ENCODE results near the gene AJM1.
"Not testable (repeated sequence)": the region's sequence is repeated elsewhere in the genome, so short reads cannot be mapped to it uniquely, and the experiment has no call there.

The AJM1 gene

GRCh38 chr9:136832581-136832980 lies 9.7 kb upstream of the AJM1 start:
- DNase-seq, result no peak

DNA sequence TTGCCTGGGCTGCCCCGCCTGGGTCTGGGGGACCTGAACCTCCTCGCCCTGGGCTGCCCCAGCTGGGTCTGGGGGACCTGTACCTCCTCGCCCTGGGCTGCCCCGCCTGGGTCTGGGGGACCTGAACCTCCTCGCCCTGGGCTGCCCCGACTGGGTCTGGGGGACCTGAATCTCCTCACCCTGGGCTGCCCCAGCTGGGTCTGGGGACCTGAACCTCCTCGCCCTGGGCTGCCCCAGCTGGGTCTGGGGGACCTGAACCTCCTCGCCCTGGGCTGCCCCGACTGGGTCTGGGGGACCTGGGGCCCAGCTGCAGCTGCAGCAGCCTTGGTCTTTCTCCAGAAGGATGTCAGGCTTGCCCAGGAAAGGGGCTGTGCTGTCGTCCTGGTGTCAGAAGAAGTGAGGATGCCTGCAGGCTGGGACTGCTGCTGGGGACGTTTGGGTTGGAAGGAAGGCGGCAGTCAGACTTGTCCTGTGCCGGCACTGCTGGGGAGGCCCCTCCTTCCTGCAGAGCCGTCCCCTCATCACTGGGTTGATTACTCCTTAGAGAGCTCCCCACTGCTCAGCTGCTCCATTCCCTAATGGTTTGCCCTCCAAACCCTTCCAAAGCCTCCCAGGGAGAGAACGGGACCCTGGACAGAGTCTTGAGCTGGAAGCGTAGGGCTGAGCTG lies 8.8 kb upstream of the AJM1 start:
- DNase-seq, result not testable (repeated sequence)

DNA sequence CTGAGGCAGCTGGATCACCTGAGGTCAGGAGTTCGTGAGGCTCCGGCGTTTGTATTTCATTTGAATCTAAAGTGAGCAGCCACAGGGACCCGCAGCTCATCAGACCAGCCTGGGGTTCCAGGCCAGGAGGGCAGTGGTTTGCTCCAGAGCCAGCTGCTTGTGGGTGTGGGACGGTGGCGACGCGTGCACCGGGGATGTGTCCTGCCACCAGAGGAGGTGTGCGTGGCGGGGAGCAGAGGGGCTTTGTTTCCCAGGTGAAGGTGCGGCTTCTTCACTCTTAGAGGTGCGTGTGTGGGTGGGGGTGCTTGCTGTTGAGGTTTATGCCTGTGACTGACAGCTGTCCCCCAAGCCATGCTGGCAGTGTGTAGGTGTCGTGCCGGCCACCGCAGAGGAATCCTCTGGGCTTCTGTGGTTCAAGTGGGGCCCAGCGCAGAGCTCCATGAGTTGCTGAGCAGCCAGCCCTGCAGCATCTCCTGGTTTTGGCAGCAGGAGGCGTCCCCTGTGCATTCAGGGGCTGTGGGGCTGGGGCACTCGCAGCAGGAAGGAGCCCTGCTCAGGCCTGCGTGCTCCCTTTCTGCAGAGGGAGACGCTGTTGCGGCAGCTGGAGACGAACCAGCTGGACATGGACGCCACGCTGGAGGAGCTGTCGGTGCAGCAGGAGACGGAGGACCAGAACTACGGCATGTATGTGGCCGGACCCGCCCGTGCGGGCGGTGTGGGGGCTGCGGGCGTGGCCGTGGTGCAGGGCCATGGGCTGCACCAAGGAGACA lies 6.9 kb upstream of the AJM1 start:
- no peak for DNase-seq

DNA sequence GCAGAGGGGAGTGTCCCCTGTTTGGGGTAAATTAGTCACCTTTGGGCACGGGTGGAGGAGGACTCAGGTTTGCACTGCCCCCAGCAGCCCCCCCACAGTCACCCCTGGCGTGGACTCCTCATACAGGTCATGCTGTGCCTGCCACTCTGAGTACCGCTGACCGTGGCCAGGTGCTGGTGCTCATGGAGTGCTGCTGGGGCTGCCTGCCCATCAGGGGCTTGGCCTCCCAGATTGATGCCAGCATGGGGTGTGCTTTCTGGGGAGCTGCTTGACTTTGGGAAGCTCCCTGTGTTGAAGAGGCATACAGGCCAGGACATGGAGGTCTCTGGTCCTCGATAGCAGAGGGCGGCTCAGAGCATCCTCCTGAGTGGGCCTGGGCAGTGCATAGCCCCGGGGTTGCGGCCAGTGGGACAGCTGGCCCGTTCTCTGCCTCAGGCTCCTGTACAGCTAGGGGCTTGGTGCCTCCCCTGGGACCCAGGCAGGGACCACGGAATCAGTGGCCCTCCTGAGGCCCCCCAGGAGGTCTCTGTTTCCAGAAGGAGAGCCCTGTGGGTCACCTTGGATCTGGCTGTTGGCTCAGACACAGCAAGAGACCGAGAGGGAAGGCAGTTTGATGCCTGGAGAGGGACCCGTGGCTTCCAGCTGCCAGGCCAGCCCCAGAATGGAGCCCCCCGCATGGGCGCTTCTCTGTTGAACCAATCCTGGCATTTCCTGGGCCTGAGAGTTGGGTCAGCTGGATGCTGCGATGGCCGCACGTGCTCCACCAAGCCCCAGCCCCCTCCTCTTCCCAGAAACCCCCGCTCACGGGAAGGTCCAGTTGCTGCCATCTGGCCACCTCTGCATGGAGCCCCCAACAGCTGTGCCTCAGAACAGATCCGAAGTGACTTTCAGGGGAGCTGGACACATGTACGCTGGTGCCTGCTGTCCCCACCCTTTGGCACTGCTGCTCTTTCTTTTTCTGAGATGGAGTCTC lies 6.1 kb upstream of the AJM1 start:
- no peak for DNase-seq

GRCh38 chr9:136837146-136837855 lies 5.0 kb upstream of the AJM1 start:
- no peak for DNase-seq

- DNase-seq, result not testable (repeated sequence)
Observed at GRCh38 chr9:136837856-136838277, 4.4 kb upstream of the AJM1 start.

GRCh38 chr9:136838314-136839228 lies 3.7 kb upstream of the AJM1 start:
- no peak for DNase-seq

GRCh38 chr9:136839229-136840139 lies 2.8 kb upstream of the AJM1 start:
- no peak for DNase-seq

GRCh38 chr9:136840140-136840876 lies 2.0 kb upstream of the AJM1 start:
- no peak for DNase-seq

- DNase-seq, result no peak
Observed at GRCh38 chr9:136840877-136841645, 1.2 kb upstream of the AJM1 start.

- DNase-seq, result not testable (repeated sequence)
Observed at GRCh38 chr9:136841646-136842379, 465 bp upstream of the AJM1 start.

DNA sequence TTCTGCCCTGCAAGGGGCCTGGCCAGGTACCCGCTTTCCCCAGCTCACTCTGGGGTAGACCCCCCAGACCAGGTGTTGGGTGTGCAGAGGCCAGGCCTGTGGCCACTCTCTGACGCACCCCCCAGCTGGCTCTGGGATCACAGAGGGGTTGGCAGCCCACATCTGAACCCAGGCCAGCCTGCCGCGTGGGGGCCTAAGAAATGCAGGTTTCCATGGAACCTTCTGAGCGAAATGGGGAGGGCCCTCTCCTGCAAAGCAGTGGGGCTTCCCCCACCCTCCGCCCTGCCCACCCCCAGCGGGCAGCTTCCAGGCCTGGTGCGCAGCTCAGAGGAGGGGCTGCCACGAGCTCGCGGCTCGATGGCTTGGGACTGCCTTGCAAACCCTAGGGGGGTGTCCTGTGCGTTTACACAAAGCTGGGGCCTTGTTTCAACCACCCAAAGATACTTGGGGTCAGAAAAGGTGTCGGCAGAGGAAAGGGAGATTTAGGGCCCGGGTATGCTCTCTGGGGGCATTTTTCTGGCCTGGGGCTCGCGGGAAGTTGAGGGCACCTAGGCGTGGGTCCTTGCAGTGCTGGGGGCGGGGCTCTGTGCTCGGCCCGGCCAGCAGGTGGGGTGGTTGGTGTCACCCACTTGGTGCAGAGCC lies 1.0 kb downstream of the AJM1 start:
- DNase-seq, result not testable (repeated sequence)

GRCh38 chr9:136843801-136844740 lies 1.8 kb downstream of the AJM1 start:
- DNase-seq, result not testable (repeated sequence)

- DNase-seq, result no peak
Observed at GRCh38 chr9:136844761-136845464, 2.6 kb downstream of the AJM1 start.

DNA sequence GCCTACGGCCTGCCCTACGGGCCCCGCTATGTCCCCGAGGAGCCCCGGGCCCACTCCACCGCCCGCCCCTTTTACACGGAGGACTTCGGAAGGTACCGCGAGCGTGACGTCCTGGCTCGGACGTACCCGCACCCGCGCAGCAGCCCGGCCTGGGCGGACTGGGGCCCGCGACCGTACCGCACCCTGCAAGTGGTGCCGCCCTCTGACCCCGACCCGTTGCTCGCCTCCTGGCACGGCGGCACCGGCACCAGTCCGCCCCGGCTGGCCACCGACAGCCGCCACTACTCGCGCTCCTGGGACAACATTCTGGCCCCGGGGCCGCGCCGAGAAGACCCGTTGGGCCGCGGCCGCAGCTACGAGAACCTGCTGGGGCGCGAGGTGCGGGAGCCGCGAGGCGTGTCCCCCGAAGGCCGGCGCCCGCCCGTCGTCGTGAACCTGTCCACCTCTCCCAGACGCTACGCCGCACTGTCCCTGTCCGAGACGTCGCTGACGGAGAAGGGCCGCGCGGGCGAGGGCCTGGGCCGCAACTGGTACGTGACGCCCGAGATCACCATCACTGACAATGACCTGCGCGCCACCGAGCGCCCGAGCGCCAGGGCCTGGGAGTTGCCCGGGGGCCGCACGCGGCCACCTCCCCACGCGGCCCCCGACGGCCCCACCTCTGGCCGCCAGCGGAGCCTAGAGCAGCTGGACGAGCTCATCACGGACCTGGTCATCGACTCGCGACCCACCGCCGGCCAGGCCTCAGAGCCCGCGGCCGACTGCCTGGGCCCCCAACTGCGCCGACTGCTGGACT lies 3.4 kb downstream of the AJM1 start:
- DNase-seq, result no peak
